Keratinocyte (primary cell): ENCODE measurements around the gene CDAN1. TPM values are rescaled to one million over a fixed set of nuclear protein-coding genes. Genes with fewer than 3 reads are reported as not detected.

Source experiments
- DNase-seq: peaks from one replicate; pipeline ENCODE4 v3.0.0-alpha.2; 2011; ENCODE audit warnings: low read depth, missing footprints, low spot score
- FAIRE-seq: peaks from 2 replicates; lab custom pipeline; 2011; peaks lifted over from hg19 to GRCh38; lab: Jason Lieb, UNC
- H2AFZ ChIP-seq: 2 replicates; pipeline ENCODE4 v1.6.0; 2012; ENCODE audit warnings: low read length, control low read depth, inconsistent platforms; ENCODE audit not compliant: control insufficient read depth
- H3K27ac ChIP-seq: 2 replicates; pipeline ENCODE4 v1.5.1; 2011; ENCODE audit warnings: low read length; ENCODE audit not compliant: control insufficient read depth, insufficient read depth
- H3K27me3 ChIP-seq: 3 replicates; pipeline ENCODE4 v1.6.0; 2011; ENCODE audit warnings: low read length; ENCODE audit not compliant: control insufficient read depth, insufficient read depth; ENCODE audit errors: extremely low read depth
- H3K36me3 ChIP-seq, 2 experiments: 2 replicates in 1 of 2; 3 replicates in 1 of 2; pipeline ENCODE4 v1.5.1; 2011; ENCODE audit warnings: low read length in 2 of 2, mild to moderate bottlenecking in 1 of 2; ENCODE audit not compliant: control insufficient read depth in 2 of 2, insufficient read depth in 2 of 2; ENCODE audit errors: extremely low read depth in 1 of 2
- H3K4me1 ChIP-seq: 3 replicates; pipeline ENCODE4 v1.5.1; 2011; ENCODE audit warnings: low read length; ENCODE audit not compliant: control insufficient read depth, insufficient read depth; ENCODE audit errors: extremely low read depth
- H3K4me2 ChIP-seq: 3 replicates; pipeline ENCODE4 v1.6.0; 2011; ENCODE audit warnings: low read depth, low read length; ENCODE audit not compliant: control insufficient read depth, insufficient read depth; ENCODE audit errors: extremely low read depth
- H3K4me3 ChIP-seq, 3 experiments: fragments of 200-600 bp in 1 of 3; sonication (generic) in 1 of 3; 2 replicates in 2 of 3; 3 replicates in 1 of 3; pipeline ENCODE4 v1.5.1; 2011 to 2016; ENCODE audit warnings: low read length in 3 of 3, mild to moderate bottlenecking in 3 of 3, control low read depth in 2 of 3, inconsistent platforms in 1 of 3, low read depth in 1 of 3, mixed read lengths in 1 of 3, mixed run types in 1 of 3, moderate library complexity in 1 of 3; ENCODE audit not compliant: control insufficient read depth in 2 of 3, insufficient read depth in 2 of 3; ENCODE audit errors: extremely low read depth in 1 of 3
- H3K79me2 ChIP-seq: 2 replicates; pipeline ENCODE4 v1.6.0; 2012; ENCODE audit warnings: low read length; ENCODE audit not compliant: control insufficient read depth, insufficient read depth
- H3K9ac ChIP-seq: 3 replicates; pipeline ENCODE4 v1.6.0; 2011; ENCODE audit warnings: low read length; ENCODE audit not compliant: control insufficient read depth, insufficient read depth; ENCODE audit errors: extremely low read depth
- H3K9me1 ChIP-seq: 3 replicates; pipeline ENCODE4 v1.6.0; 2011; ENCODE audit warnings: low read length; ENCODE audit not compliant: control insufficient read depth, insufficient read depth; ENCODE audit errors: extremely low read depth
- H3K9me3 ChIP-seq: 2 replicates; pipeline ENCODE4 v1.5.1; 2012; ENCODE audit warnings: low read depth, low read length; ENCODE audit not compliant: control insufficient read depth
- H4K20me1 ChIP-seq: 3 replicates; pipeline ENCODE4 v1.6.0; 2011; ENCODE audit warnings: low read length; ENCODE audit not compliant: control insufficient read depth, insufficient read depth; ENCODE audit errors: extremely low read depth
- EZH2 ChIP-seq: IDR thresholded peaks from one replicate; pipeline ENCODE4 v1.6.1; 2012; ENCODE audit warnings: inconsistent platforms, mild to moderate bottlenecking, low read length, moderate library complexity
- dilution Hi-C: fragments of 300-500 bp; cut with MboI; formaldehyde crosslinking; loops from one replicate; pipeline ENCODE4 v1.7.0; 2020; ENCODE audit warnings: low sequenced_read_pairs; ENCODE audit not compliant: extremely low pct_ligation_motif_present
- polyA plus RNA-seq, 5 experiments: library from polyadenylated mRNA; depleted of rRNA in 3 of 5; stranded (reverse) in 3 of 5; stranded (forward) in 1 of 5; unstranded in 1 of 5; fragments of >200 nt; gene quantifications; 1 replicate in 1 of 5; 2 replicates in 3 of 5; 3 replicates in 1 of 5; pipeline versions ENCODE4 v1.2.1 to v1.2.3, GENCODE V29; 2011 to 2012; ENCODE audit warnings: missing spikeins in 2 of 5, low read depth in 1 of 5, low replicate concordance in 1 of 5
- TF ChIP-seq, protein P1 (sequence below), 3 experiments: IDR thresholded peaks in 1 of 3; conservative IDR thresholded peaks in 1 of 3; optimal IDR thresholded peaks in 1 of 3; 2 replicates in 2 of 3; 3 replicates in 1 of 3; pipeline versions ENCODE3 to v1.5.1; 2011; ENCODE audit warnings: low read length in 3 of 3, mild to moderate bottlenecking in 3 of 3, moderate library complexity in 2 of 3, control low read depth in 1 of 3, inconsistent platforms in 1 of 3; ENCODE audit not compliant: insufficient read depth in 2 of 3; ENCODE audit errors: extremely low read depth in 1 of 3

The CDAN1 gene
- polyA plus RNA-seq, 1 donor (not counting 4 experiments of a cell fraction or from before 2014, with no cell fraction given): 3.8 TPM

DNA sequence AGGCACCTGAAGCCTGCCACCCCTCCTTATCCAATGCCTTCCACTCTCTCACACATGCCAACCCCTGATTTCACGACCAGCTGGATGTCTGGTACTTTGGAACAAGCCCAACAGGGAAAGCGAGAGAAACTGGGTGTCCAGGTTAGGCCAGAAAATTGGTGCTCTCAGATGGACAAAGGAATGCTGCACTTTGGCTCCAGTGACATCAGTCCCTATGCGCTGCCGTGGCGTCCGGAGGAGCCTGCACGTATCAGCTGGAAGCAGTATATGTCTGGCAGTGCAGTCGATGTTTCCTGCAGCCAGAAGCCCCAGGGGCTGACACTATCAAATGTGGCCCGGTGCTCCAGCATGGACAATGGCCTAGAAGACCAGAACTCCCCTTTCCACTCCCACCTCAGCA, 45.2 kb downstream of the CDAN1 start:
- TF ChIP-seq EZH2: no peak
- TF ChIP-seq, protein P1, sequence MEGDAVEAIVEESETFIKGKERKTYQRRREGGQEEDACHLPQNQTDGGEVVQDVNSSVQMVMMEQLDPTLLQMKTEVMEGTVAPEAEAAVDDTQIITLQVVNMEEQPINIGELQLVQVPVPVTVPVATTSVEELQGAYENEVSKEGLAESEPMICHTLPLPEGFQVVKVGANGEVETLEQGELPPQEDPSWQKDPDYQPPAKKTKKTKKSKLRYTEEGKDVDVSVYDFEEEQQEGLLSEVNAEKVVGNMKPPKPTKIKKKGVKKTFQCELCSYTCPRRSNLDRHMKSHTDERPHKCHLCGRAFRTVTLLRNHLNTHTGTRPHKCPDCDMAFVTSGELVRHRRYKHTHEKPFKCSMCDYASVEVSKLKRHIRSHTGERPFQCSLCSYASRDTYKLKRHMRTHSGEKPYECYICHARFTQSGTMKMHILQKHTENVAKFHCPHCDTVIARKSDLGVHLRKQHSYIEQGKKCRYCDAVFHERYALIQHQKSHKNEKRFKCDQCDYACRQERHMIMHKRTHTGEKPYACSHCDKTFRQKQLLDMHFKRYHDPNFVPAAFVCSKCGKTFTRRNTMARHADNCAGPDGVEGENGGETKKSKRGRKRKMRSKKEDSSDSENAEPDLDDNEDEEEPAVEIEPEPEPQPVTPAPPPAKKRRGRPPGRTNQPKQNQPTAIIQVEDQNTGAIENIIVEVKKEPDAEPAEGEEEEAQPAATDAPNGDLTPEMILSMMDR (optimal IDR thresholded peaks at IDR 0.05 in 1 of 3, IDR thresholded peaks at IDR 0.05 in 1 of 3, conservative IDR thresholded peaks at IDR 0.05 in 1 of 3; ENCODE audit: extremely low read depth in 1 of 3, insufficient read depth in 2 of 3, low read length in 3 of 3): no peak
- Histone ChIP-seq H3K27me3 (no peaks in the 10 kb centered on the region), H3K4me1 (peaks cover 15% of the 10 kb centered on the region), H4K20me1 (no peaks in the 10 kb centered on the region), H3K36me3 (peaks cover 0 to 6% of the 10 kb centered on the region in 2 experiments), H3K4me3 (no peak overlapping the region), H2AFZ (no peak overlapping the region), H3K4me2 (no peak overlapping the region), H3K79me2 (no peaks in the 10 kb centered on the region), H3K9me3 (no peaks in the 10 kb centered on the region), H3K9me1 (no peaks in the 10 kb centered on the region), H3K9ac (no peak overlapping the region), H3K27ac (no peak overlapping the region)
- dilution Hi-C loops: no loop called here
- no peak for DNase-seq
- FAIRE-seq: no peak

DNA sequence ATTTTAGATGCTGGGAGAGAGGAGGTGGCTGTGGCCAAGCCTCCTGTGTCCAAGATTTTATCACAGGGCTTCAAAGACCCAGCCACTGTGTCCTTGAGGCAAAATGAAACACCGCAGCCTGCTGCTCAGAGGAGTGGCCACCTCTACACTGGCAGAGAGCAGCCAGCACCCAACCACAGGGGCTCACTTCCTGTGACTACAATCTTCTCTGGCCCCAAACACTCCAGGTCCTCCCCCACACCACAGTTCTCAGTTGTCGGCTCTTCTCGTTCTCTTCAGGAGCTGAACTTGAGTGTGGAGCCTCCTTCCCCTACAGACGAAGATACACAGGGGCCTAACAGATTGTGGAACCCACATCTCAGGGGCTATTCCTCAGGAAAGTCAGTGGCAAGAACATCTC, 45.6 kb downstream of the CDAN1 start:
- Histone ChIP-seq H3K9me1 (no peaks in the 10 kb centered on the region), H3K36me3 (peaks cover 0 to 6% of the 10 kb centered on the region in 2 experiments), H3K79me2 (no peaks in the 10 kb centered on the region), H3K9ac (no peak overlapping the region), H3K9me3 (no peaks in the 10 kb centered on the region), H3K4me1 (peaks cover 15% of the 10 kb centered on the region), H3K27me3 (no peaks in the 10 kb centered on the region), H3K4me2 (no peak overlapping the region), H2AFZ (no peak overlapping the region), H4K20me1 (no peaks in the 10 kb centered on the region), H3K4me3 (no peak overlapping the region), H3K27ac (no peak overlapping the region)
- TF ChIP-seq, protein P1 (optimal IDR thresholded peaks at IDR 0.05 in 1 of 3, IDR thresholded peaks at IDR 0.05 in 1 of 3, conservative IDR thresholded peaks at IDR 0.05 in 1 of 3; ENCODE audit: extremely low read depth in 1 of 3, insufficient read depth in 2 of 3, low read length in 3 of 3): no peak
- TF ChIP-seq EZH2: no peak
- FAIRE-seq: no peak
- DNase-seq: no peak
- dilution Hi-C loops: no loop called here
